ENCODE results near the gene MGAT2. TPM values are rescaled to one million over a fixed set of nuclear protein-coding genes. Genes with fewer than 3 reads are reported as not detected.

MGAT2 gene
- total and polyA plus RNA-seq, 2 of the 4 experiments (the other 2 are of a cell fraction): 36.6 to 67.6 TPM

DNA sequence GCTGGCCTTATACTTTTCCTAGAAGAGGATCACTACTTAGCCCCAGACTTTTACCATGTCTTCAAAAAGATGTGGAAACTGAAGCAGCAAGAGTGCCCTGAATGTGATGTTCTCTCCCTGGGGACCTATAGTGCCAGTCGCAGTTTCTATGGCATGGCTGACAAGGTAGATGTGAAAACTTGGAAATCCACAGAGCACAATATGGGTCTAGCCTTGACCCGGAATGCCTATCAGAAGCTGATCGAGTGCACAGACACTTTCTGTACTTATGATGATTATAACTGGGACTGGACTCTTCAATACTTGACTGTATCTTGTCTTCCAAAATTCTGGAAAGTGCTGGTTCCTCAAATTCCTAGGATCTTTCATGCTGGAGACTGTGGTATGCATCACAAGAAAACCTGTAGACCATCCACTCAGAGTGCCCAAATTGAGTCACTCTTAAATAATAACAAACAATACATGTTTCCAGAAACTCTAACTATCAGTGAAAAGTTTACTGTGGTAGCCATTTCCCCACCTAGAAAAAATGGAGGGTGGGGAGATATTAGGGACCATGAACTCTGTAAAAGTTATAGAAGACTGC lies 1.5 kb downstream of the MGAT2 start:
- intact Hi-C loops (cut with micrococcal nuclease) (no loop called here), in situ Hi-C loops (cut with MboI; ENCODE audit: low sequenced_read_pairs) (no loop called here), dilution Hi-C loops (cut with HindIII; ENCODE audit: low sequenced_read_pairs, unreplicated experiment) (no loop called here)
- Histone ChIP-seq H4K20me1 (ENCODE audit: insufficient read depth, low read length) (peaks cover 45% of the 10 kb centered on the region), H2BK5ac (ENCODE audit: low read depth, low read length, poor library complexity, severe bottlenecking) (peak overlapping the region; percentile 36), H3K9me3 (ENCODE audit: control insufficient read depth, insufficient read depth, low read length) (no peaks in the 10 kb centered on the region), H3K14ac (replicated peaks; ENCODE audit: low read depth, low read length) (peak overlapping the region; percentile 27; the same call in 1 of the 2 replicates), H3K27me3 (ENCODE audit: control insufficient read depth, insufficient read depth, low read length) (no peaks in the 10 kb centered on the region), H2AFZ (replicated peaks; ENCODE audit: low read length, poor library complexity) (no peak overlapping the region), H3K9me1 (ENCODE audit: insufficient read depth, low read length) (peaks cover 5% of the 10 kb centered on the region), H3K4me1 (ENCODE audit: control insufficient read depth, insufficient read depth, low read length) (peaks cover 12% of the 10 kb centered on the region), H3K4ac (ENCODE audit: low read depth, low read length) (peak overlapping the region; percentile 14; the same call in 1 of the 2 replicates), H3K27ac (ENCODE audit: insufficient read depth, low read length) (peak overlapping the region; percentile 54; the same call in 1 of the 2 replicates), H3K56ac (ENCODE audit: extremely low read depth, insufficient read depth, low read length) (no peak overlapping the region), H3K4me3 (ENCODE audit: insufficient read depth, low read depth, low read length) (peak overlapping the region; percentile 84), H3K23ac (ENCODE audit: low read depth, low read length) (peak overlapping the region; percentile 90), H3K79me1 (ENCODE audit: low read depth in 1 of 2, low read length in 2 of 2) (peaks cover 7 to 53% of the 10 kb centered on the region in 2 experiments; a peak in 3 of 4 replicates), H4K5ac (ENCODE audit: low read depth, low read length) (no peak overlapping the region), H2AK9ac (replicated peaks; ENCODE audit: low read depth, low read length, poor library complexity) (no peak overlapping the region), H2AK5ac (ENCODE audit: low read depth, low read length) (no peak overlapping the region), H3K4me2 (ENCODE audit: low read depth, low read length) (peak overlapping the region; percentile 83), H4K8ac (ENCODE audit: low read depth in 2 of 2, low read length in 2 of 2) (no peak overlapping the region), H3K9ac (ENCODE audit: low read depth, low read length) (peak overlapping the region; percentile 86), H3K36me3 (ENCODE audit: control insufficient read depth, insufficient read depth, low read length) (peaks cover 12% of the 10 kb centered on the region), H3K18ac (ENCODE audit: low read depth, low read length) (no peak overlapping the region), H2BK15ac (ENCODE audit: low read depth, low read length) (no peak overlapping the region), H2BK20ac (ENCODE audit: low read depth, low read length) (no peak overlapping the region), H4K91ac (ENCODE audit: insufficient read depth, low read depth, low read length) (no peak overlapping the region), H2BK120ac (ENCODE audit: low read depth, low read length) (no peak overlapping the region)
- TSS peak; percentile 84 for BruUV-seq (replicated peaks)
- CTCF ChIA-PET: no interaction called here
- TF ChIP-seq CTCF (conservative IDR thresholded peaks at IDR 0.05; ENCODE audit: low read depth, low read length) (no peak), CHD1 (IDR thresholded peaks at IDR 0.05; ENCODE audit: low read depth, low read length) (no peak), NFE2L2 (IDR thresholded peaks at IDR 0.05; ENCODE audit: low read depth, low read length) (no peak), FOS (IDR thresholded peaks at IDR 0.05; ENCODE audit: low read depth, low read length) (no peak), RCOR1 (IDR thresholded peaks at IDR 0.05; ENCODE audit: insufficient replicate concordance, low read length) (no peak), ELK1 (IDR thresholded peaks at IDR 0.05; ENCODE audit: borderline replicate concordance, low read depth, low read length) (no peak)
- ATAC-seq (ENCODE audit: low read depth) (no peak), DNase-seq (no peak)
- 14% methylated on average over 1 of the region's 3 CpGs; no CpG with 5 or more reads in 1 of the 2 experiments for WGBS, 2 experiments (ENCODE audit: extremely low coverage in 2 of 2, insufficient read length in 1 of 2)
- POLR2A ChIA-PET (ENCODE audit: unreplicated experiment): interaction anchor here (0.6 kb wide), 1 partner anchor 201 kb away, joined by 18 read pairs; no protein-coding TSS in a partner anchor

All from IMR-90 (cell line).